Activated T-helper 1 cell treated with anti-CD3 and anti-CD28 coated beads, Interleukin-12 subunit alpha, Interleukin-12 subunit beta, Interleukin-2, Interleukin-4 antibody, amounts not matched to agents 30 ng/mL and 10 ng/mL and 1 ng/mL, durations not matched to agents 14 hours and 24 hours and 36 hours (primary cell): Measurements from ENCODE around the gene ATP5F1E. TPM values are rescaled to one million over a fixed set of nuclear protein-coding genes. Genes with fewer than 3 reads are reported as not detected.
"Not testable (repeated sequence)": the region's sequence is repeated elsewhere in the genome, so short reads cannot be mapped to it uniquely, and the experiment has no call there.

ENCODE experiments used
- DNase-seq: peaks from one replicate; pipeline ENCODE4 v3.0.0; 2021; ENCODE audit warnings: low spot score
- H3K27ac Mint-ChIP-seq: one replicate; pipeline ENCODE4 v1.8.0; 2021; ENCODE audit warnings: mild to moderate bottlenecking, mixed read lengths
- H3K27me3 Mint-ChIP-seq: one replicate; pipeline ENCODE4 v1.8.0; 2022; ENCODE audit warnings: mild to moderate bottlenecking, moderate library complexity, mixed read lengths; ENCODE audit not compliant: insufficient read depth
- H3K36me3 Mint-ChIP-seq: one replicate; pipeline ENCODE4 v1.8.0; 2021; ENCODE audit warnings: low read depth, mixed read lengths
- H3K4me1 Mint-ChIP-seq: one replicate; pipeline ENCODE4 v1.8.0; 2021; ENCODE audit warnings: low read depth, mixed read lengths
- H3K4me3 Mint-ChIP-seq: one replicate; pipeline ENCODE4 v1.8.0; 2021; ENCODE audit warnings: mild to moderate bottlenecking, moderate library complexity, mixed read lengths
- H3K9me3 Mint-ChIP-seq: one replicate; pipeline ENCODE4 v1.8.0; 2021; ENCODE audit warnings: mixed read lengths
- intact Hi-C: fragments of 100-400 bp; cut with micrococcal nuclease; formaldehyde crosslinking; loops from one replicate; pipeline ENCODE4 v1.15.1; 2024
- total RNA-seq: library from RNA; stranded (reverse); gene quantifications from 2 replicates; pipeline ENCODE4 v1.2.3, GENCODE V29; 2022

The ATP5F1E gene
- total RNA-seq, 1 donor from 2014 or later, result 81.3 TPM

DNA sequence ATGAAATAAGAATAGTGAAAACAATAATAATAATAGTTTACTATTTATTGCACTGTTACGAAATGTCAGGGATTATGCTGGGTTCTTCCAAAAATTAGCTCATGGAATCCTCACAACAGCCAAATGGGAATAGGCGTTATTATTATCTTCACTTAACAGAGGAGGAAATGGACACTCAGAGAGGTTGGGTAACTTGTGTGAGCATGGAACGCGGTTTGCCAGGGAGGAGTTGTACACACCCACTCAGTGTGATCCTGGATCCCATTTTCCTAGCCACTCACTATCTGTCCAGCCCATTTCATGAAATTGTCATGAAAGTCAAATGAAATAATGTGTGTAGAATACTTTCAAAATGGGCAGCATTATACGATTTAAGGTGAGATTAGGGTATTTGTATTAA lies 46.5 kb downstream of the ATP5F1E start:
- Mint-ChIP-seq H3K36me3 (peaks cover 45% of the 10 kb centered on the region), H3K27me3 (no peaks in the 10 kb centered on the region), H3K27ac (no peak overlapping the region), H3K9me3 (no peaks in the 10 kb centered on the region), H3K4me3 (no peak overlapping the region), H3K4me1 (peaks cover 28% of the 10 kb centered on the region)
- DNase-seq, result no peak
- intact Hi-C loops, result no loop called here

DNA sequence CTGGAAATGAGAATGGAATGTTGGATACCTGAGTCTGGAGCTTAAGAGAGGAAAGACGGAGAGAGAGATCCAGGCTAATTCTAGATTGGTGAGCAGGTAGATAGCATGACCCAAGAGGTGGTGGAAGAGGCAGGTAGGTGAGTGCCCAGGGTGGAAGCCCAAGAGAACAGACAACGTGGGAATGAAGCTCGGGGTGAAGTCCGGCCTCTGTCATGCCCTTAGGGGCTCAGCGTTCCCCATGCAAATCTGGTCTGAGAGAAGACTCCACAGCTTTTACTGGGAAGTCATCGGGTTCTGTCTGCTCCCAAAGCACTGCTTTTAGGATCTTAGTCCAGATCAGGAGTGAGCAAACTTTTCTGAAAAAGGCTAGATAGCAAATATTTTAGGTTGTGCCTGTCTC lies 47.4 kb downstream of the ATP5F1E start:
- peaks cover 42% of the 10 kb centered on the region for H3K36me3 Mint-ChIP-seq
- no peak overlapping the region for H3K4me3 Mint-ChIP-seq
- DNase-seq, result no peak
- no peaks in the 10 kb centered on the region for H3K9me3 Mint-ChIP-seq
- H3K27me3 Mint-ChIP-seq, result peaks cover 2% of the 10 kb centered on the region
- intact Hi-C loops, result loop anchor here (5.0 kb wide), 3 partner anchors 77 to 1267 kb away; no protein-coding TSS in a partner anchor
- H3K27ac Mint-ChIP-seq, result peak overlapping the region; percentile 6
- H3K4me1 Mint-ChIP-seq, result peaks cover 28% of the 10 kb centered on the region

DNA sequence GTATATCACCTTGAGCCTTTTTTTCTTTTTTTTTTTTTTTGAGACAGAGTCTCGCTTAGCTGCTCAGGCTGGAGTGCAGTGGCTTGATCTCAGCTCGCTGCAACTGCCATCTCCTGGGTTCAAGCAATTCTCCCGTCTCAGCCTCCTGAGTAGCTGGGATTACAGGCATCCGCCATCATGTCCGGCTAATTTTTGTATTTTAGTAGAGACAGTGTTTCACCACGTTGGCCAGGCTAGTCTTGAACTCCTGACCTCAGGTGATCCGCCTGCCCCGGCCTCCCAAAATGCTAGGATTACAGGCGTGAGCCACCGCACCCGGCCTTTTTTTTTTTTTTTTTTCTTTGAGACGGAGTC lies 49.0 kb downstream of the ATP5F1E start:
- DNase-seq, H3K9me3 Mint-ChIP-seq, H3K27ac Mint-ChIP-seq, H3K4me3 Mint-ChIP-seq: not testable (repeated sequence)
- Mint-ChIP-seq H3K4me1 (peaks cover 28% of the 10 kb centered on the region), H3K27me3 (peaks cover 12% of the 10 kb centered on the region), H3K36me3 (peaks cover 33% of the 10 kb centered on the region)
- intact Hi-C loops, result loop anchor here (5.0 kb wide), 3 partner anchors 76 to 1266 kb away; no protein-coding TSS in a partner anchor

DNA sequence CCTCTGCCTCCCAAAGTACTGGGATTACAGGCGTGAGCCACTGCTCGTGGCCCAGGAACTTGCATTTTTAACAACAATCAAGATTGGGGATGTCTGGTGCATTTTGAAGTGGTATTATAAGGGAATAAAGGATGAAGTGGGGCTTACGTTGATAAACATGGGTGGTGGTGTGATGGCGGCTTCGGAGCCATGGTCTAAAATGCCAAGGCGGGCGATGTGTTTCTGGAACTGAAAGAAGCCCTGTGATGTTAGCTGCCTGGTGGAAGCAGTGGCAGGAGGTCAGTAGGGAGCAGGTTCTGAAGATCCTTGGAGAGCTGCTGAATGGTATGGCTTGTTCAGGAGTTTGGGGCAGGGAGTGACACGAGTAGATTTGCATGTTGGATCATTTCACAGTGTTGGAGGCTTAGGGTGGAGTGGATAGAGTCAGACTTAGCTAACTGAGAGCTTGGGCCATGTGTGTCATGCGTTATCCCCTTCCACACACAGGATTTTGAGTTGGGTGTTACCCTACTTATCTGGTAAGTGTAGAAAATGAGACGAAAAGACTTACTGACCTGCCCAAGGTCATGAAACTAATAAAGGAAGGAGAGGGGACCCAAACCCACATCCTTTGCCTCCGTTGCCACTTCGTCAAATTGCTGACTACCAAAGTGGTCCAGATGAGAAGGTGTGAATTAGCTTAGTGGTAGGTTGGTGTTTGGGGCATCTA lies 49.6 kb downstream of the ATP5F1E start:
- intact Hi-C loops, result loop anchor here (5.0 kb wide), 3 partner anchors 75 to 1265 kb away; no protein-coding TSS in a partner anchor
- Mint-ChIP-seq H3K27ac (peak overlapping the region; percentile 91), H3K4me1 (peaks cover 28% of the 10 kb centered on the region), H3K9me3 (no peaks in the 10 kb centered on the region), H3K36me3 (peaks cover 27% of the 10 kb centered on the region), H3K4me3 (peak overlapping the region; percentile 94), H3K27me3 (peaks cover 12% of the 10 kb centered on the region)
- DNase-seq, result no peak

DNA sequence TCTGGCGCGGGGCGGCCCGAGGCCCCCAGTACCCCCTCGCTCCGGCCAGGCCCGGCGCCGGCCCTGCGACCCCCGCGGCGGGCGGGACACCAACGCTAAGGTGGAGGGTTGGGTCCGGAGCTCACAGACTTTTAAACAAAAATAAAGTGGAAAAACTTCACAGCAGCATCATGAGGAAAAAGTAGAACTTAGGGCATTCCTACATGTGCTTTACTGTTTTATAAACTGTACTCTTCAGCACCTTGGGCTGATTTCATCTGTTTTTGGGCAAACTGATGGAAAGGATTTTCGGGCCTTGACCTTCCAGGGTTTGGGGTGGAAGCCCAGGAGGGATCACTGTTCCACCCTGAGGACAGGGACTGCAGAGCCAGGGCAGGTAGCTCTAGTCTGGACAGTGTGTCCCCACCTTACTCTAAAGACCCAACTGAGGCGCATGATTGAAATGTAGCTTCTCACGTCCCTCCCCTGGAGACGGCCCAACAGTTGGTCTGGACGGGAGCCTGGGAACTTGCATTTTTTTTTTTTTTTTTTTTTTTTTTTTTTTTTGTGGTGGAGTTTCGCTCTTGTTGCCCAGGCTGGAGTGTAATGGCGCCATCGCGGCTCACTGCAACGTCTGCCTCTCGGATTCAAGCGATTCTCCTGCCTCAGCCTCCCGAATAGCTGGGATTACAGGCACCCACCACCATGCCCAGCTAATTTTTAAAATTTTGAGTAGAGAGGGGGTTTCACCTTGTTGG lies 50.3 kb downstream of the ATP5F1E start:
- peak overlapping the region; percentile 94 for H3K4me3 Mint-ChIP-seq
- H3K27me3 Mint-ChIP-seq, result peaks cover 12% of the 10 kb centered on the region
- H3K9me3 Mint-ChIP-seq, result no peaks in the 10 kb centered on the region
- H3K4me1 Mint-ChIP-seq, result peaks cover 25% of the 10 kb centered on the region
- intact Hi-C loops, result loop anchor here (1.0 to 5.0 kb wide), 10 partner anchors 26 to 1264 kb away; partner anchors contain the start of genes ATP5F1E, CTSZ, PRELID3B and VAPB
- H3K27ac Mint-ChIP-seq, result peak overlapping the region; percentile 91
- DNase-seq, result no peak
- H3K36me3 Mint-ChIP-seq, result peaks cover 20% of the 10 kb centered on the region

DNA sequence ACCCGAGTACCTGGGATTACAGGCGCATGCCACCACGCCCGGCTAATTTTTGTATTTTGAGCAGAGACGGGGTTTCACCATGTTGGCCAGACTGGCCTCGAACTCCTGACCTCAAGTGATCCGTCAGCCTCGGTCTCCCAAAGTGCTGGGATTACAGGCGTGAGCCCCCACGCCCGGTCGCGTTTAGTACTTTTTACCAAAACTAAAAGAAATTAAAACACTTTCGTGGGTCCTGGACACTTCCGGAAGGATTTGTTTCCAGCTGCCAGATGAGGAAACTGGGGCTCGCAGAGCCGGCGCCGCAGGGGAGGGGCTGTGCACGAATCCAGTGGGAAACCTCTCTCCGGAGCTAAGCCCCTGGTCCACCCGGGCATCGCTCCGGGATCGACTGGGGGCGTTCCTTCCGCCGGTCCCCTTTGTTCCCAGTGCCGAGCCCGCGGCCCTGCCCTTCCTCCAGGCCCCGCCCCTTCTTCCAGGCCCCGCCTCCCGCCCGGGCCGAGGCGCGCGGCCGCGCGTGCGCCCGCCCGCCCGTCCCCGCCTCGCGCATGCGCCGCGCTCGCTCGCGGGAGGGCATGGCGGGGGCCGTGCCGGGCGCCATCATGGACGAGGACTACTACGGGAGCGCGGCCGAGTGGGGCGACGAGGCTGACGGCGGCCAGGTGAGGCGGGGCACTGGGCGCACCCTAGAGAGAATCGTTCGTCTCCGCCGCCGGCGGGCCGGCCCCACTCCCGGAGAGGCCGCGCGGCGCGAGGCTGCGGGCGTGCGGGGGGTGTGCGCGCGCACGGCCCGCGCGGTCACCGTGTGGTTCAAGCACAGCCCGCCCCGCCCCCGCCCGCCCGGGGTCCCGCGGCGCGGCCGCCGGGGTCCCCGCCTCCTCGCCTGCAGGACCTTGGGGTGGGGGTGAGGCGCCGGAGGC lies 51.2 kb downstream of the ATP5F1E start, which contains the start of gene NELFCD:
TSS of gene NELFCD (plus strand) at position 546 of the 917 bp plus-strand sequence. CDS start at position 600, 54 bp downstream.
- Mint-ChIP-seq H3K27me3 (peaks cover 12% of the 10 kb centered on the region), H3K27ac (peak within 1 kb of the TSS; percentile 91), H3K4me3 (peak within 1 kb of the TSS; percentile 94), H3K9me3 (no peaks in the 10 kb centered on the region), H3K36me3 (peaks cover 16% of the 10 kb centered on the region), H3K4me1 (peaks cover 21% of the 10 kb centered on the region)
- intact Hi-C loops, result loop anchor here (1.0 to 5.0 kb wide), 10 partner anchors 26 to 1264 kb away; partner anchors contain the start of genes ATP5F1E, CTSZ, PRELID3B and VAPB
- peak; percentile 86 for DNase-seq

DNA sequence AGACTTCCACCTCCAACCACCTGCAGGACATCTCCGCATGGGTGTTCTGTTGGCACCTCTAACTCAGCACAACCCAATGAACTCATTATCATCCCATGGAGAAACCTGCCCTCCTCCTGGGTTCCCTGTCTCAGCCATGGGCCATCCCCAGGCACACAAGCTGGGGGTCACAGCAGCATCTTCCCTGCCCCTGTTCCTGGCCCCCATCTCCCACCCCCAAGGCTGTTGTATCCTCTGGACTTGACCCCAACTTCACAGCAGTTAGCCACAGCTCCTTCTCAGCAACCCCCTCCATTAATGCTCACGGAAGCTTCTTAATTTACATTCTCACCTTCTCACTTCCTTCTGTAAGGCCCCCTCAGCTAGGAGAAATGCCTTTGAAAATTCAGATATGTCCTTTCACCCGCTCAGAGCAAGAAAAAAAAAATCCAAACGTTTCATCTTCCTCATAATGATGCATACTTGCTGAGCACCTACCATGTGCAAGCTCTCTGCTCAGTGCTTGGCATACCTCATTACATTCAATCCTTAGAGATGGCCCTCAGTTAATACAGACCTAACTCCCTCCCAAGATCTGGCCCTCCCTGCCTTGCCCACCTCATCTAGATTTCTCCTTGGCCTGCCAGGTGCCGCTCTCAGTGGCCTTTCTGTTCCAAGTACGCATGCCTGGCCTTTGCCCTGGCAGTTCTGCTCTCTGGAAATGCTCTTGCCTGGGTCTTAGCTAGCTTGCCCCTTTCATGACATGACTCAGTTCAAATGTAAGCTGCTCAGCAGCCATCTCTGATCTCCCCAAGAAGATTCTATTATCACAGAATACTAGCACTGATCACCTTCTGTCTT lies 53.6 kb downstream of the ATP5F1E start:
- Mint-ChIP-seq H3K27me3 (peaks cover 15% of the 10 kb centered on the region), H3K9me3 (peaks cover 10% of the 10 kb centered on the region), H3K4me1 (peaks cover 10% of the 10 kb centered on the region), H3K36me3 (peaks cover 8% of the 10 kb centered on the region), H3K4me3 (no peak overlapping the region), H3K27ac (no peak overlapping the region)
- DNase-seq, result no peak
- intact Hi-C loops, result no loop called here

DNA sequence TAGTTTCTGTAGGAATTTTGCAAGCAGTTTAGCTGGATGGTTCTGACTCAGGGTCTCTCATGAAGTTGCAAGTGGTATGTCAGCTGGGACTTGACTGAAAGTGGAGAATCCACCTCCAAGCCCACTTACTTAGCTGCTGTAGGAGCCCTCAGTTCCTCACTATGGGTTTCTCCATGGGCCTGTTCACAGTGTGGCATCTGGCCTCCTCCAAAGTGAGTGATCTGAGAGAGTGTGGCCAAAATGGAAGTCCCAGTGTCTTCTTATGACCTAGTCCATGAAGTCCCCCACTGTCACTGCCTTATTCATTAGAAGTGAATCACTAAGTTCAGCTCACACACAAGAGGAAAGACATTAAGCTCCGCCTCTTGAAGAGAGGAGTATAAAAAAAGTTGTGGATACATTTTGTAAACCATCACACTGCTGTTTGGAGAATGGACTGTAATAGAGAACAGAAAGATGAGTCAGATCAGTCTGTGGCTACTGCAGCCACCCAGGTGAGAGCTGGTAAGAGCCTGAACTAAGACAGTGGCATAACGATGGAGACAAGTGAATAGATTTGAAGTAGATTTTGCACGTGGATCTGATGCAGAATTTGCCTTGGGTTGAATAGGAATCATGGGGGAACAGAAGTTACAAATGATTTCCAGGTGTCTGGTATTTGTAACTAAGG lies 55.9 kb downstream of the ATP5F1E start:
- Mint-ChIP-seq H3K9me3 (peaks cover 10% of the 10 kb centered on the region), H3K4me3 (no peak overlapping the region), H3K36me3 (peaks cover 1% of the 10 kb centered on the region), H3K27ac (no peak overlapping the region), H3K27me3 (peaks cover 15% of the 10 kb centered on the region), H3K4me1 (no peaks in the 10 kb centered on the region)
- intact Hi-C loops, result no loop called here
- no peak for DNase-seq

Other genes with a start within 250 kb of the ATP5F1E start
- gene GNAS-AS1, start 181.4 kb downstream of the ATP5F1E start, total RNA-seq, result 1.4 and 1.7 TPM in 2 replicates
- 498 and 505 TPM in 2 replicates for gene GNAS, start 179.6 kb downstream of the ATP5F1E start, total RNA-seq
- gene NELFCD, start 51.1 kb downstream of the ATP5F1E start, total RNA-seq, result 121 and 135 TPM in 2 replicates
- 46.4 and 54.1 TPM in 2 replicates for gene CTSZ, start 25.1 kb downstream of the ATP5F1E start, total RNA-seq
- gene TUBB1, start 12.9 kb downstream of the ATP5F1E start, total RNA-seq, result not detected in 2 replicates
- gene PRELID3B, start 10.5 kb upstream of the ATP5F1E start, total RNA-seq, result 121 and 123 TPM in 2 replicates
- gene ZNF831, start 131.5 kb upstream of the ATP5F1E start, total RNA-seq, result 3.4 and 3.6 TPM in 2 replicates